ENCODE data around the gene CISTR.
A peak's percentile ranks its signal among the peaks of the same experiment; 100 is the strongest.

CISTR gene

DNA sequence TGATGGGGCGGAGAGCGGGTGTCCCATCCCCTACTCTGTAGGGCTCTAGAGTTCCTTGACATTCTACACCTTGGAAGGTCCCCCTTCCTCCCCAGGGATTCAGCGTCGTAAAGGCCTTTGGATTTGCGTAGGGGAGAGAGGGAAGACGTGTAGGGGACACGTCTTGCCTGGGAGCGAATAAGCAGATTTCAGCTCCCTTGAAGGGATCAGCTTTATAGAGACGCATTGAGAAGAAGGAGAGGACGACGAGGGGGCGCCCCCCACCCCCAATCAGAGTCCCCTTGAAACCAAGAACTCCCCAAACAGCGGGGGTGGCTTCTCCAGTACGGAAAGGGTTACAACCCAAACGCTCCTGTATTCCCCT lies 24.9 kb downstream of the CISTR start:
- Histone ChIP-seq H4K20me1 (ENCODE audit: insufficient read depth, low read length) (no peaks in the 10 kb centered on the region), H3F3A (ENCODE audit: insufficient read depth, low read length) (no peaks in the 10 kb centered on the region), H3K27me3 (ENCODE audit: insufficient read depth, low read length) (no peaks in the 10 kb centered on the region), H3K9me3 (ENCODE audit: low read length) (no peaks in the 10 kb centered on the region), H3K4me1 (ENCODE audit: insufficient read depth, low read length, severe bottlenecking) (peaks cover 21% of the 10 kb centered on the region), H3K4me2 (ENCODE audit: low read length) (peak overlapping the region; percentile 88), H3K9me2 (ENCODE audit: low read depth, low read length) (no peaks in the 10 kb centered on the region), H3K4me3 (ENCODE audit: low read depth, low read length, poor library complexity, severe bottlenecking) (peak overlapping the region; percentile 82), H3K9ac (ENCODE audit: low read length) (peak overlapping the region; percentile 65), H3K79me2 (ENCODE audit: insufficient read depth, low read length) (no peaks in the 10 kb centered on the region), H2AFZ (ENCODE audit: low read length) (0 out of 2 replicates have a peak overlapping the region, but pooled peaks have one; percentile 16), H3K27ac (ENCODE audit: low read depth, low read length, poor library complexity, severe bottlenecking) (no peak overlapping the region), H3K36me3 (ENCODE audit: insufficient read depth, low read length) (no peaks in the 10 kb centered on the region)
- TF ChIP-seq, protein P1, sequence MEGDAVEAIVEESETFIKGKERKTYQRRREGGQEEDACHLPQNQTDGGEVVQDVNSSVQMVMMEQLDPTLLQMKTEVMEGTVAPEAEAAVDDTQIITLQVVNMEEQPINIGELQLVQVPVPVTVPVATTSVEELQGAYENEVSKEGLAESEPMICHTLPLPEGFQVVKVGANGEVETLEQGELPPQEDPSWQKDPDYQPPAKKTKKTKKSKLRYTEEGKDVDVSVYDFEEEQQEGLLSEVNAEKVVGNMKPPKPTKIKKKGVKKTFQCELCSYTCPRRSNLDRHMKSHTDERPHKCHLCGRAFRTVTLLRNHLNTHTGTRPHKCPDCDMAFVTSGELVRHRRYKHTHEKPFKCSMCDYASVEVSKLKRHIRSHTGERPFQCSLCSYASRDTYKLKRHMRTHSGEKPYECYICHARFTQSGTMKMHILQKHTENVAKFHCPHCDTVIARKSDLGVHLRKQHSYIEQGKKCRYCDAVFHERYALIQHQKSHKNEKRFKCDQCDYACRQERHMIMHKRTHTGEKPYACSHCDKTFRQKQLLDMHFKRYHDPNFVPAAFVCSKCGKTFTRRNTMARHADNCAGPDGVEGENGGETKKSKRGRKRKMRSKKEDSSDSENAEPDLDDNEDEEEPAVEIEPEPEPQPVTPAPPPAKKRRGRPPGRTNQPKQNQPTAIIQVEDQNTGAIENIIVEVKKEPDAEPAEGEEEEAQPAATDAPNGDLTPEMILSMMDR (IDR thresholded peaks at IDR 0.05; ENCODE audit: low read length) = no peak
- no peak for TF ChIP-seq EZH2 (IDR thresholded peaks at IDR 0.05; ENCODE audit: borderline replicate concordance, low read length)

DNA sequence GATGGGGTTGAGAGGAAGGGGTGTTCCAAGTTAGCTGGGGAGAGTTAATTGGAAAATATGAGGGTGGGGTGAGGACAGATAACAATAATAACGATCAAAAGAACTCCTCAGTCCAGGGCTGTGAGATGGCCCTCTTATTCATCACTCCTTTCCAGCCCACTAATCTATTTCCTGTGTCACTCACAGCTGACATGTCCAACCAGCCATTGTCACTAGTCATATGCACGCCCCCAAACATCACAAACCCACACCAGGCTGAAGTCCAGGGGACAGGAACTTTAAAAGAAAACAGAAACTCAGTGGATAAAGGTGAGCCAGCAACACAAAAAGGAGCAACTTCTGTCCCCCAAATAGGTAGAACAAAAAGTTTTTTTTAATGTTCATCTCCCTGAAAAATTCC lies 25.4 kb downstream of the CISTR start:
- TF ChIP-seq, protein P1 (IDR thresholded peaks at IDR 0.05; ENCODE audit: low read length) = no peak
- TF ChIP-seq EZH2 (IDR thresholded peaks at IDR 0.05; ENCODE audit: borderline replicate concordance, low read length) = no peak
- H3K9ac ChIP-seq (ENCODE audit: low read length) = peak overlapping the region; percentile 65
- H3K4me2 ChIP-seq (ENCODE audit: low read length) = peak overlapping the region; percentile 88
- peaks cover 21% of the 10 kb centered on the region for H3K4me1 ChIP-seq (ENCODE audit: insufficient read depth, low read length, severe bottlenecking)
- no peaks in the 10 kb centered on the region for H3K36me3 ChIP-seq (ENCODE audit: insufficient read depth, low read length)
- H3K4me3 ChIP-seq (ENCODE audit: low read depth, low read length, poor library complexity, severe bottlenecking) = peak overlapping the region; percentile 82
- no peaks in the 10 kb centered on the region for H3K9me2 ChIP-seq (ENCODE audit: low read depth, low read length)
- H2AFZ ChIP-seq (ENCODE audit: low read length) = no peak overlapping the region
- no peaks in the 10 kb centered on the region for H3K9me3 ChIP-seq (ENCODE audit: low read length)
- no peaks in the 10 kb centered on the region for H3K79me2 ChIP-seq (ENCODE audit: insufficient read depth, low read length)
- no peaks in the 10 kb centered on the region for H3F3A ChIP-seq (ENCODE audit: insufficient read depth, low read length)
- H3K27ac ChIP-seq (ENCODE audit: low read depth, low read length, poor library complexity, severe bottlenecking) = no peak overlapping the region
- no peaks in the 10 kb centered on the region for H3K27me3 ChIP-seq (ENCODE audit: insufficient read depth, low read length)
- H4K20me1 ChIP-seq (ENCODE audit: insufficient read depth, low read length) = no peaks in the 10 kb centered on the region

DNA sequence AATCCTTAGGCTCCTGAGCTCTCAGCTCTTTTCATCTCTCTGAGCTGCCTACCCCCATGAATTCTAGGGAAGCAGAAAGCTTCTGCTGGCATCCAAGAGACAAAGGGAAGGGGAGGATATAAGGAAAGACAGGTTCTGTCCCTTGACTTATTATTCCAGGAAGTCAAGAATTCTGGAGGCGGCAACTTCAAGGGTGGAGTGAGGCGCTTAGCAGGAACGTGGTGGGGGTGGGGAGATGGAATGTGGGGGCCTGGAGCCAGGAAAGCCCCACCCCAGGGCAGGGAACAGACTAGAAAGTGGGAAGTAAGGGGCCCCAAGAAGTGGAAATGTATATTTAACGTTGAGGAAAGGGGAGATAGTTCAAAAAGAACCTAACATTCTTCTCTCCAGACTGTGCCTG lies 26.0 kb downstream of the CISTR start:
- Histone ChIP-seq H3K4me1 (ENCODE audit: insufficient read depth, low read length, severe bottlenecking) (peaks cover 21% of the 10 kb centered on the region), H3K27me3 (ENCODE audit: insufficient read depth, low read length) (no peaks in the 10 kb centered on the region), H3K27ac (ENCODE audit: low read depth, low read length, poor library complexity, severe bottlenecking) (no peak overlapping the region), H3K9me3 (ENCODE audit: low read length) (no peaks in the 10 kb centered on the region), H3K9me2 (ENCODE audit: low read depth, low read length) (no peaks in the 10 kb centered on the region), H3K9ac (ENCODE audit: low read length) (no peak overlapping the region), H3K4me3 (ENCODE audit: low read depth, low read length, poor library complexity, severe bottlenecking) (peak overlapping the region; percentile 82), H2AFZ (ENCODE audit: low read length) (no peak overlapping the region), H3K4me2 (ENCODE audit: low read length) (peak overlapping the region; percentile 88; the same call in 1 of the 2 replicates), H3K79me2 (ENCODE audit: insufficient read depth, low read length) (no peaks in the 10 kb centered on the region), H3K36me3 (ENCODE audit: insufficient read depth, low read length) (no peaks in the 10 kb centered on the region), H3F3A (ENCODE audit: insufficient read depth, low read length) (no peaks in the 10 kb centered on the region), H4K20me1 (ENCODE audit: insufficient read depth, low read length) (no peaks in the 10 kb centered on the region)
- no peak for TF ChIP-seq EZH2 (IDR thresholded peaks at IDR 0.05; ENCODE audit: borderline replicate concordance, low read length)
- TF ChIP-seq, protein P1 (IDR thresholded peaks at IDR 0.05; ENCODE audit: low read length) = no peak
